Endothelial cell (in vitro differentiated cells): Measurements from ENCODE around the gene UBAC2. TPM values are rescaled to one million over a fixed set of nuclear protein-coding genes. Genes with fewer than 3 reads are reported as not detected.

Experiments used
- DNase-seq: peaks from one replicate; pipeline ENCODE4 v3.0.0; 2021; ENCODE audit warnings: low spot score
- H3K27ac Mint-ChIP-seq: one replicate; pipeline ENCODE4 v1.8.0; 2021; ENCODE audit warnings: mixed read lengths, inconsistent platforms; ENCODE audit not compliant: unreplicated experiment
- H3K27me3 Mint-ChIP-seq: one replicate; pipeline ENCODE4 v1.8.0; 2021; ENCODE audit warnings: mild to moderate bottlenecking, moderate library complexity, mixed read lengths, inconsistent platforms; ENCODE audit not compliant: unreplicated experiment
- H3K36me3 Mint-ChIP-seq: one replicate; pipeline ENCODE4 v1.8.0; 2021; ENCODE audit warnings: mild to moderate bottlenecking, low read depth, mixed read lengths, inconsistent platforms; ENCODE audit not compliant: unreplicated experiment
- H3K4me1 Mint-ChIP-seq: one replicate; pipeline ENCODE4 v1.8.0; 2021; ENCODE audit warnings: mild to moderate bottlenecking, mixed read lengths, inconsistent platforms; ENCODE audit not compliant: unreplicated experiment
- H3K4me3 Mint-ChIP-seq: one replicate; pipeline ENCODE4 v1.8.0; 2021; ENCODE audit warnings: mild to moderate bottlenecking, mixed read lengths, inconsistent platforms; ENCODE audit not compliant: unreplicated experiment
- H3K9me3 Mint-ChIP-seq: one replicate; pipeline ENCODE4 v1.8.0; 2021; ENCODE audit warnings: mixed read lengths, inconsistent platforms; ENCODE audit not compliant: unreplicated experiment
- CTCF ChIP-seq: fragments of 200-600 bp; sonication (generic); IDR thresholded peaks from one replicate; pipeline ENCODE4 v1.5.0; 2021; ENCODE audit warnings: antibody characterized with exemption; ENCODE audit not compliant: unreplicated experiment
- total RNA-seq: library from RNA; stranded (reverse); fragmentation: NEBNext Ultra II Directional; extraction: Animal tissue kit (Norgen Biotek cat#: 25700); gene quantifications from one replicate; pipeline ENCODE4 v1.2.1, GENCODE V29; 2021; ENCODE audit not compliant: unreplicated experiment

The UBAC2 gene
- total RNA-seq, 1 donor from 2014 or later, result 58.6 TPM

DNA sequence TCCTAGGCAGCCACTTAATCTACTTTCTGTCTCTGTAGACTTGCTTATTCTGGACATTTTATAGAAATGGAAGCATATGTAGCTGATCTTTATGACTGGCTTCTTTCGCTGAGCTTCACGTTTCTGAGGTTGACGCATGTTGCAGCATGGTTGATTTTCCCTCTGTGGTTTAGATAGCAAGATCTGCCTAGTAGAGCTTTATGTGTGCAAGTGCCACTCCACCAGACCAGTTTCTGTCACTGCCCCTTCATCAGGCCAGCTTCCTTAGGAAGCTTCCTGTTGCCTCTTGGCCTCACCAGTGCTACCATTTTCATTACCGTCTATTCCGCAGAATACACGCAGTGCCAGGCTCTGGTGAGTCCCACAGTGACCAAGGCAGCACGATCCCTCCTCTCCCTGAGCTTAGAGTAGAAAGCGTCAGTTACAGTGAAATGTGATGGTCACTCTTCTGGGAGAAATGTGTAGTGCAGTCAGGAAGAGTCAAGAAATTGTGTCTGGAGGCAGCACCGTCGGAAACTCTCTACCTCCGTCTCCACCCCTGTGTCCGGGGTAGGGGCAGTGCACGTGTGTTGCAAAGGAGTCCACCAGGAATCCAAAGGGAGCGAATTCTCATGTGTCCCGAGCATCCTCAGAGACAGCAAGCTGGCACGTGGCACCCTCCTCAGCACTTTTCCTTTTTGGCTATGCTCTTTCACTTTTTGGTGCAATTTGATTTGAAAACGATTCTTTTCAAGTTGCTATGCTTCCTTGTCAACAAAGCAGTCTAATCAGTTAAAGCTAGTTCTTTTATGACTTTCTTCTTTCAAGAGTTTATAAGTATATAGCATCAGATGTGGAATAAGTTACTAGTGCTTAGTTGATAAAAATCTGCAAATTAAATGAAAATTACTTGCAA is 151.9 kb downstream of the UBAC2 start:
- no peak overlapping the region for H3K4me3 Mint-ChIP-seq
- no peaks in the 10 kb centered on the region for H3K9me3 Mint-ChIP-seq
- H3K27ac Mint-ChIP-seq, result no peak overlapping the region
- peaks cover 4% of the 10 kb centered on the region for H3K27me3 Mint-ChIP-seq
- H3K36me3 Mint-ChIP-seq, result peaks cover 46% of the 10 kb centered on the region
- peaks cover 8% of the 10 kb centered on the region for H3K4me1 Mint-ChIP-seq
- no peak for DNase-seq
- TF ChIP-seq CTCF, result no peak

DNA sequence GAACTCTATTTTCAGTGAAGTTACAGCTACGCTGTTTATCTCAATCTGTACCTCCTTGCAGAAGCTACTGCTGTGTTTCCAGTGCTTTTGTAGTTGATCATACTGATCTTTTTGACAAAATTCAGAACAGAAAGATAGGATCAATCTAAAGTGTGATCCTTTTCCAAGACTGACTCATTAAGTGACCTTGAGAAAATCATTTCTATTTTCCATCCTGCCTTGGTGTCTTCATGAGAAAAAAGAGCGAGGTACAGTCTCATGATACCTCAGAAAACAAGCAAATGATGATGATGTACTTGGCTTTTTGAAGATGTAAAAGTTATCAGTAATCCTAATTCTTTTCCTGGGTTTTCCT is 152.6 kb downstream of the UBAC2 start:
- H3K4me1 Mint-ChIP-seq, result peaks cover 8% of the 10 kb centered on the region
- H3K36me3 Mint-ChIP-seq, result peaks cover 47% of the 10 kb centered on the region
- H3K27ac Mint-ChIP-seq, result no peak overlapping the region
- no peak overlapping the region for H3K4me3 Mint-ChIP-seq
- DNase-seq, result no peak
- no peak for TF ChIP-seq CTCF
- H3K9me3 Mint-ChIP-seq, result no peaks in the 10 kb centered on the region
- peaks cover 4% of the 10 kb centered on the region for H3K27me3 Mint-ChIP-seq

DNA sequence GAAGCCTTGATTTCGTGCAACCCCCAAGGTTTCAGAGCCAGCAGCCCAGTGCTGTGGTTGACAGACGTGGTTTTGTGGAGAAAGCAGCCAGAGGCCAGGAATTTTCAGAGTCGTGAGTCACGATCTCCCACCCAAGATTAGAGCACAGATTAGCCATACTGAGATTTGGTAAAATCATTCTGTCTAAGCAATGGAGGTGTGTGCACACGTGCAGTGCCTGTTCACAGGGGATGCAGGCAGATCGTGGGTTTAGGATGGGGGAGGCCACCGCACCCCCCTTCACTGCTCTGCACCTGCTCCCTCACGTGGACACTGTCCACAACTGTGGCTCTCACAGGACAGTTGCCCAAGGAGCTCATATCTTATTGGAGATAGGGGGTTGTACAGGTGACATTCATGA is 153.2 kb downstream of the UBAC2 start:
- no peak for DNase-seq
- H3K27me3 Mint-ChIP-seq, result peaks cover under 1% of the 10 kb centered on the region
- H3K27ac Mint-ChIP-seq, result no peak overlapping the region
- TF ChIP-seq CTCF, result no peak
- H3K36me3 Mint-ChIP-seq, result peaks cover 46% of the 10 kb centered on the region
- H3K4me3 Mint-ChIP-seq, result no peak overlapping the region
- H3K9me3 Mint-ChIP-seq, result no peaks in the 10 kb centered on the region
- peaks cover 8% of the 10 kb centered on the region for H3K4me1 Mint-ChIP-seq

DNA sequence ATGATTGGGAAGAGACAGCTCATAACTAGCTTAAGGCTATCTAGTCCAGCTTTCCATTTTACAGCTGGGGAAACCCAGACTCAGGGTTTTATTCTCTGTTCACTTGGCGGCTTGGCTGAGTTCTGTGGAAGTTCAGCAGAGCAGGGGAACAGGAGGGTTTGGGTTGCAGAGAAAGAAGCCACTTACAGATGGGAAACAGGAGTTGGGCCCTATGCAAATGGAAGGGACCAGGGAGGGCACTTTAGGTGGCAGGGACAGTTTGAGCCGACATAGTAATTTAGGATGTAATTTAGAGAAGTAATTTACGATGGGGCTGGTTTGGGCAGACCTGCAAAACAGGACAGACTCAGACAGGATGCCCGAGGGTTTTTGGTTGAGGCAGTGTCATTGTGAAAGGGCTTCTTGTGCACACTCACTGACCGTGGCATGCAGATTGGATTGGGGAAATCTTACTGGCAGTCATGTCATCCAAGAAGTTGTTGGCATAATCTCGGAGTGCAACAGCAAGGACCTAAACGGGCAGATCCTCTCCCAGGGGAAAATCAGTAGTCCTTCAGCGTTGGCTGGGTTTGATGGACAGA is 153.8 kb downstream of the UBAC2 start:
- DNase-seq, result no peak
- H3K9me3 Mint-ChIP-seq, result no peaks in the 10 kb centered on the region
- H3K4me3 Mint-ChIP-seq, result peak overlapping the region; percentile 8
- H3K36me3 Mint-ChIP-seq, result peaks cover 45% of the 10 kb centered on the region
- H3K27me3 Mint-ChIP-seq, result no peaks in the 10 kb centered on the region
- TF ChIP-seq CTCF, result no peak
- H3K4me1 Mint-ChIP-seq, result peaks cover 8% of the 10 kb centered on the region
- H3K27ac Mint-ChIP-seq, result no peak overlapping the region

GRCh38 chr13:99355267-99356011 is 154.8 kb downstream of the UBAC2 start:
- TF ChIP-seq CTCF, result no peak
- Mint-ChIP-seq H3K9me3 (no peaks in the 10 kb centered on the region), H3K4me1 (peaks cover 8% of the 10 kb centered on the region), H3K27me3 (no peaks in the 10 kb centered on the region), H3K36me3 (peaks cover 42% of the 10 kb centered on the region), H3K27ac (peak overlapping the region; percentile 82), H3K4me3 (no peak overlapping the region)
- DNase-seq, result no peak
